NCI-H345 treated with DMSO at 0.1 percent for 48 hours (cell line): Measurements from ENCODE around the gene CCDC81.
"Not testable (repeated sequence)": the region's sequence is repeated elsewhere in the genome, so short reads cannot be mapped to it uniquely, and the experiment has no call there.

Experiments used
- DNase-seq: peaks from one replicate; lab custom pipeline; 2025; ENCODE audit not compliant: unreplicated experiment; lab: John Stamatoyannopoulos, UW

Gene CCDC81

DNA sequence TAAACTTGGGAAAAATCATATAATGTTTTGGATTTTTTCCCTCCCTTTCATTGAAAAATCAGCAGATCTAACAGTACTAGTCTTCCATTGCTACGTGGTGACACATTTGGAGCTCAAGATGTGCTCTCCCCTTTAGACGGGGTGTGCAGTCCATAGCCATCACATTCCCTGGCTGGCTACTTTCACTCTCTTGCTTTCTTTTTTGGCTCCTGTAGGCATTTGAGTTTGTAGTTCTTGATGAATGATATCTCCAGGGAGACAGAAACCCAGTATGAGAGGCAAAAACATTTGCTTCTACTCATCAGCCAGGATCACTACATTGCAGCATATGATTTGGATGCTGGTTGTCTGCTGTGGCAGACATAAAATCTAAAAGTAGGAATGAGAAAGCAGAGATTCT, 12.1 kb downstream of the CCDC81 start:
- no peak for DNase-seq

DNA sequence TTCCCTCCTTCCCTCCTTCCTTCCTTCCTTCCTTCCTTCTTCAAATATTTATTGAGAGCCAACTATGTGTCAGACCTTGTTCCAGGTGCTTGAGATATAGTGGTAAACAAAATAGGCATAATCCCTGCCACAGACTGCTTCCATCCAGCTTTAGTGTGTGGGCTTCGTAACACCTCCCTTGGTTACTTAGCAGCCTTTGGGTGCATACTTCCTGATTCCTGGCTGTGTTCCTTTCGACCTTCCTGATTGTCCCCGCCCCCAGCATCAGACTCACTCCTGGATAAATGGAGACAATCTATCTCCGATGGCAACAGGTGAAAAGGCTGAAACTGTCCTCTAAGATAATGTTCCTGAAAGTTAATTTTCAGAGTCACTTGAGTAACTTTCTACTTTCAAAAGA, 13.5 kb downstream of the CCDC81 start:
- DNase-seq = no peak

DNA sequence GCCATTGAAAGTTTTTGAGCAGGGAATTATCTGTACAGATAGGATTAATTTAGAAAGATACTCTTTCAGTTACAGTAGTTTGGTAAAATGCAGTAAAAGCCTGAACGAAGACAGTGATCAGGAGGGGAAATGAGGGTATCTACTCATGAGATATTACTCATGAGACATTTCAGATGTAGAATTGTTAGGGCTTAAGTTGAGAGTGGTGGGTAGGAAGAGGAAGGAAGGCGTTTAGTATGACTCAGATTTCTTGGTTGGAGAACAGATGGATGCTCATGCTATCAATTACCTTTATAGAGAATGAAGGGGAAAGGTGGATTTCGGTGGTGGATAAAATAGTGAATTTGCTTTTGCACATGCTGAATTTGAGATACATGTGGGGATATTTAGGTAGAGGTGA, 15.8 kb downstream of the CCDC81 start:
- DNase-seq = no peak

DNA sequence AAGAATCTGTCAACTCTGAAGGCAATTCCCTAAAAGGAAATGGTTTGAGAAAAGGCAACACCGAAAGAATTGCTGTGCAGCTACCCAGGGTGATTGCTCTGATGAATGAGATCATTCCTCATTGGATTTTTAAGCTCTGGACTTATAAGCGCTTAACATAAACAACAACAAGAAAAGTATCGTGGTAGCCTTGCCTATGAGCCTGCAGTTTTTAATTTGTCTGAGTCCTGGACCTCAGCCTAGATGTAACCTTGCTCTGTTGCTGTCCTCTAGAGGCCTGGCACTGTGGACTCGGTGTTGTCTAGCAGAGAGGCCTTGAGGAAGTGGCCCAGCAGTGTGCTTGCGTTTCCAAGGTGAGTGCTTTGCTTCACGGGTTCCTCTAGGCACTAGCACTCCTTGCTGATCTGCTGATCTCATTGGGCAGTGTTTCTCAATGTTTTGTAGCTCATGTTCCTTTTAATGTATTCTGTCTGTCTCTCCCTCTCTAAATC, 20.4 kb downstream of the CCDC81 start:
- no peak for DNase-seq

DNA sequence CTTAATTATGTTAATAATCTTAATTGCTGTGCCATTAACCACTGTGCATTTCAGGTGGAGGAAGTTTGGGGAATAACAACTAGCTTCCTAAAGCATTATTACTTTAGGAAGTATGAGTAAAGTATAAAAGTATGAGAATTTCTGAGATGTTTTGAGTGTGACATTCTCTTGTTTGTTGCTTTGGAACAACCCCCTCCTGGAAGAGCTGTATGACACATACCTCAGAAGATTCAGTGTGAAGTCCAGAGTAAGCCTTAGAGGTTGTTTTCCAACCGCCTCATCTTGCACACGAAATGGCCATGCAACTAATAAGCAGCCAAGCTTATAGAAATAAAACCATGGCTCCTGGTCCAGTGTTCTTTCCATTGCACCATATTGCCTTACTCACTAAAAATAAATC, 21.7 kb downstream of the CCDC81 start:
- no peak for DNase-seq

DNA sequence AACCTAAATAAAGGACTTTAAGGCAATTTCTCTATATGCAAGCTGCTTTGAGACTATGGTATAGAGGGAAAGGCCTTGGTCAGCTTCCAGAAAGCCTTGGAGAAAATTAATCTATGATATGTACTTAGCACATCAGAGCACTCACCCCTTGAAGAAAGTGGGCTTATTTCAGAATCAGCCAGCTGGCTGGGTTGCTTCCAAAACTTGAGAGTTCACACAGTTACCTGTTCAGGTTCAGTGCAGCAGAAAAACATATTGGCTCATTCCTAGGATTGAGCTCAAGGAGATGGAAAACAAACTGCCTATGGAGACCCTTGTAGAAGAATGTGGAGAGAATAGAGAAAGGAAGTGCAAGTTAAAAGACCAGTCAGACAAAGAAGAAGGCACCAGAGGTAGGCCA, 22.7 kb downstream of the CCDC81 start:
- DNase-seq = no peak

DNA sequence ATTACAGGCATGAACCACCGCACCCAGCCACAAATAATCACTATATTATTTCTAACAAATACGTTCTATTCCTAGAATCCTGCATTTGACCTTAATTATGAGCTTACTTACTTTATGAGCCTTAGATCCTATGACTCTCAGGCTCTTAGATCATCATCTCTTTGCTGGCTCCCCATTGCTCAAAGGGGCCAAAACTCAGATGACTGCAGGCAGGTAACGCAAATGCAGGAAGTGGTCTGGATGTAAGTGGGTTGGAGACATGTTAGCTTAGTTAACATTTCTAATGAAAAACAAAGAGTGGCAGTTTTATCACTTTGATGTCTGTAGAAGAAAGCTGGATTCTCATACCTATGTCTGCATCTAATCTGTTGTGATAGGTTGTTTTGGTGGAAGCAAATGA, 23.4 kb downstream of the CCDC81 start:
- no peak for DNase-seq

DNA sequence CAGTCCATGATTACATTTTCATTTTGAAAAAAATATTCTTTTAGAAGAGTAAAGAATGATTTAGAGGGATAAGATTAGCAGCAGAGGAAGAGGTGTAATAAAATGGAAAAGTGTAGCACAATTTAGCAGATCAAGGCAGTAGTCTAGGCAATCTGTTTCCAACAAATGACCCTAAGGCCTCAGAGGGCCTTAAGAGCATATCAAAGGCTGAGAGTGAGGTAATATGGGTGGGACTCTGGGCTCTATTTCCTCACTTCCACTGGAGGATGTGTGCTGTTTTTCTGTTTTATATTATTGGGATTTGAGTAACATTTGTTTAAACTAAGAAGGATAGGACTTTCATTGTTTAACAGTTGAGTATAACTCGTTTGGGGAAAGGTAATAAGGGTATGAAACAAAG, 28.8 kb downstream of the CCDC81 start:
- no peak for DNase-seq

DNA sequence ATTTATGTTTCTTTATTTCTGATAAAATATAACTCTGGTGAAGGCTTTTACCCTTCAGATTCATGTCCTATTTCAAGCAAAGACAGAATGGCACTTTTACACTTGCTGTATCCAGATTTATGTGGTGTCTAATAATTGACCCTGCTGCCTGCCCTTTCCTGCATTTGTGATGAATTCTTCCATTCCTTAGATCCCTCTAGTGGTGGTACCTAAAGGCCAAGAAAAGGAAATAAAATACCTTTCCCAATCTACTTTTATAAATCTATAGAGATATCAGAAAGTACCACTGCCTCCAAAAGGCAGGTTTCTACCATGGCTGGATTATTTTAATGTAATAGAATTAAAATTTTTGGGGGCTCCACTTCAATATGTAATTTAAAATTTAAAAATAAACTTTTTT, 34.2 kb downstream of the CCDC81 start:
- DNase-seq = no peak

DNA sequence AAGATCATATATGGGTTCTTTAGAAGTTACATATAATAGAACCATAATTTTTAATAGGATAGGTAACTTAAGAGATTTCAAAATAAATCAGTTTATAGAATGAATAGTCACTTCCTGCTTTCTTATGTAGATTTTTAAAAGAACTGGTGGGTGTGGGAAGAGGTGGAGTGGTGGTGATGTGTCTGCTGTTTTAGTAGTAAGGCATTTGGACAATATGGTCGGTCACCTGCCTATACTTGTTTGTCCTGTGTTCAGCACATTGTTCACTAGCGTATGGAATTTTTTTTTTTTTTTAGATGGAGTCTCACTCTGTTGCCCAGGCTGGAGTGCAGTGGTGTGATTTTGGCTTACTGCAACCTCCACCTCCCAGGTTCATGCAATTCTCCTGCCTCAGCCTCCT, 39.3 kb downstream of the CCDC81 start:
- DNase-seq = no peak

DNA sequence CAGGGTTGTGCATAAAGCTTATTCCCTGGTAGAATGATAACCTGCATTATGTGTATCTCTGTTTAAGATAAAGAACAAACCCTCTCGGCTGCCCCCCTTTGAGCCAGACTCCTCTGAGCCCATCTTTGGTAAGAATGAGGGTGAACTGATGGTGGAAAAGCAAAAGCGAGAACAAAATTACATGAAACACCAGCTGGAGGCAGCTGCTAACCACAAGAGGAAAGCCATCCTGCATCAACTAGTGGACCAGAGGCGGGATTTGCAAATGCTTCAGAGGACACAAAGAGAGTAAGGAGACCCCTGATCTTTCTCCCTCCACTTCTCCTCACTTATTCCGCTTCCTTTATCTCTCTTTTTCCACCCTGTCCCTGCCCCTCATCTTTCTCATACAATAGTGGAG, 40.3 kb downstream of the CCDC81 start:
- no peak for DNase-seq

DNA sequence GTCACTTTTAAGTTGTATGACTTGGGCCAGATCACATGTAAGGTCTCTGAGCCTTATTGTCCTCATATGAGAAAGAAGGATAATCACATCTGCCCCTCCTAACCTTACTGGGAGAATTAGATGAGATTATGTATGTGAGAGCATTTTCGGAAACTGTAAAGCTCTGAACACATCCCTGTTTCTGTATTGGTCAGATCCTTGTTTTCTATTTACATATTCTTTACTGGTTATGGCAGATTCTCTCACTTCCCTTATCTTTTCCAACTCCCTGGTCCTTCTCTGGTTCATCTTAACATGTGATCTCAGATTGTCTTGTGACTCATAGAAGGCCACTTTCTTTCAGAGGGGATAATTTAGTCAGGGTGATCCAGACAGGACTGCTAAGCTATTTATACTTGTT, 41.8 kb downstream of the CCDC81 start:
- no peak for DNase-seq

DNA sequence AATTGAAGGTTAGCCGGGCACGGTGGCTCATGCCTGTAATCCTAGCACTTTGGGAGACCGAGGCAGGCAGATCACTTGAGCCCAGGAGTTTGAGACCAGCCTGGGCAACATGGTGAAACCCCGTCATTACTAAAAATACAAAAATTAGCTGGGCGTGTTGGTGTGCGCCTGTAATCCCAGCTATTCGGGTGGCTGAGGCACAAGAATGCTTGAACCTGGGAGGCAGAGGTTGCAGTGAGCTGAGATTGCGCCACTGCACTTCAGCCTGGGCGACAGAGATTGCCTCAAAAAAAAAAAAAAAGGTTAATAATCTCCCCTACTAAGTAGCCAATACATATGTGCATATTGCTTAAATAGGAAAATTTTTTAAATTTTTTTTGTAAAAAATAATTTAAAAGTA, 42.3 kb downstream of the CCDC81 start:
- not testable (repeated sequence) for DNase-seq

DNA sequence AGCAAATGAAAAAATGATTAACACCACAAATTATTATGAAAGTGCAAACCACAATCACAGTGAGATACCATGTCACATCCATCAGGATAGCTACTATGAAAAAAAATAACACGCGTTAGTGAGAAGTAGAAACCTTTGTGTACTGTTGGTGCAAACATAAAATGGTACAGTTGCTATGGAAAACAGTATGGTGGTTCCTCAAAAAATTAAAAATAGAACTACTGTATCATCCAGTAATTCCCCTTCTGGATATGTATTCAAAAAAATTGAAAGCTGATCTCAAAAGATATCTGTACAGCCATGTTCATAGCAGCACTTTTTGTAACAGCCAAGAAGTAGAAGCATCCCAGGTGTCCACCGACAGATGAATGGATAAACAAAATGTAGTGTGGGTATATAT, 43.4 kb downstream of the CCDC81 start:
- DNase-seq = no peak

DNA sequence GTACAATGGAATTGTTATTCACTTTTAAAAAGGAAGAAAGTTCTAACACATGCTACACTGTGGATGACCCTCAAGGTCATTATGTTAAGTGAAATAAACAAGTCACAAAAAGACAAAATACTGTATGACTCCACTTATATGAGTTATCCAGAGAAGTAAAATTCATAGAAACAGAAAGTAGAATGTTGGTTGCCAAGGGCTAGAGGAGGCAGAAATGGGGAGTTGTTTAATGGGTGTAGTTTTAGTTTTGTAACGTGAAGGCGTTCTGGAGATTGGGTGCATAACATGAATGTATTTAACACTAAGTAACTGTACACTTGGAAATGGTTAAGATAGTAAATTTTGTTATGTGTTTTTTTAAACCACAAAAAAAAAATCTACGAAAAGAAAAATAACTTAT, 43.8 kb downstream of the CCDC81 start:
- no peak for DNase-seq

DNA sequence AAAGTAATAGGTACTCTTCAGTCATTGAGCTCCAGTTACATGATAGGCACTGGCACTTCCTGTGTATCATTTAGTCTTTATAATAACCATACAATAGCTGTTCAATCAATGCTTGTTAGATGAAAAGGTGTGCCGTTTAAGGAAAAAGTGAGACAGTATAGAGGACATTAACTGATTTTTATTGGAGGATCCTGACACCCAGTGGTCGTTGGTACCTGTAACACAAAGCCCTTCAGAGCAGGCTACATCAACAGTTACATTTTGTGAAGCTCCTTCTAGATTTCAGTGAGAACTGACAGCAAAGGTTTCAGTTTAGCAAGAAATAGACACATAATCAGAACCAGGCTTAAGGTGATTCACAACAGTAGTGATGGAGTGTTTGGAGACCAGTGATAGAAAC, 44.2 kb downstream of the CCDC81 start:
- no peak for DNase-seq

DNA sequence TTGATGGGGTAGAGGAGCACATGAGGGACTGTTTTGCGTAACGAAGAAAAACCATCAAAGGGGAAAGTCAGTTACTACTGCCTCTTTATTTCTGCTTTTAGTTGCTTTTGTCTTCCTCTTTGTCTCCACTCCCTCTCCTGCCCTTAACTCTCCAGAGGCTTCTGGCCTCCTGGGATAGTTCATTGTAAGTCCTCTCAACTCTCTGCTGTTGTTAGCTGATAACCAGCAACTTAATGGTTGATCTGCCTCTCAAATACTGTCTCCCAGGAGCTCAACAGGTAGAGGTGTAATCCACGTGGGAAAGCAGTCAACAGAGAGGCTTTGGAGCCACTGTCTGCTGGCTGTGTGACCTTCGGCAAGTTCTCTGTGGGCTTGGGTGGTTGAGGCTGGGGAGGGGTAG, 47.3 kb downstream of the CCDC81 start:
- DNase-seq = no peak

DNA sequence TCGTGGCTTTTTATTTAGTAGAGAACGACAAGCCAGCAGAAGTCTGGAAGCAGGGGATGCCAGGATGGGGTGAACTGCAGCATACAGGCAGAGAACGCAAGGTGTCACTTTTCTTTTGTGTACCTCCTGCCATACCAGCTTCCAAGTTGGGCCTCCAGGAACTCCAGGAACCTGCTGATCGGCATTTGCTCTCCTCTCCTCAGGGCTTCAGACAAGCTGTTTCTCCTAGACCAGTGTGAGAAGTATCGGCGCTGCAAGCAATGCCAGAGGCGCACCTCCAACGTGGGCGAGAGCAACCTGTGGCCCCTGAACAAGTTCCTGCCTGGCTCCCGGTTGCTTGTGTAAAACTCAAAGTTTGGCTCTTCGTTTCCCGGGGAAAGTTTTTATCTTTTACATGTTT, 47.7 kb downstream of the CCDC81 start:
- no peak for DNase-seq

DNA sequence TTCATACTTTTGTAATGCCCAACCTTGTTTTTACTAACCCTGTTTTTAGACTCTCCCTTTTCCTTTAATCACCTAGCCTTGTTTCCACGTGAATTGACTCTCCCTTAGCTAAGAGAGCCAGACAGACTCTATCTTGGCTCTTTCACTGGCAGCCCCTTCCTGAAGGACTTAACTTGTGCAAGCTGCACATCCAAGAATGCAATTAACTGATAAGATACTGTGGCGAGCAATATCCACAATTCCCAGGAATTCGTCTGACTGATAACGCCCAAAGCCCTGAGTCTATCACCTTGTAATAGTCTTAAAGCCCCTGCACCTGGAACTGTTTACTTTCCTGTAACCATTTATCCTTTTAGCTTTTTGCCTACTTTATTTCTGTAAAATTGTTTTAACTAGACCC, 48.8 kb downstream of the CCDC81 start:
- DNase-seq = not testable (repeated sequence)

DNA sequence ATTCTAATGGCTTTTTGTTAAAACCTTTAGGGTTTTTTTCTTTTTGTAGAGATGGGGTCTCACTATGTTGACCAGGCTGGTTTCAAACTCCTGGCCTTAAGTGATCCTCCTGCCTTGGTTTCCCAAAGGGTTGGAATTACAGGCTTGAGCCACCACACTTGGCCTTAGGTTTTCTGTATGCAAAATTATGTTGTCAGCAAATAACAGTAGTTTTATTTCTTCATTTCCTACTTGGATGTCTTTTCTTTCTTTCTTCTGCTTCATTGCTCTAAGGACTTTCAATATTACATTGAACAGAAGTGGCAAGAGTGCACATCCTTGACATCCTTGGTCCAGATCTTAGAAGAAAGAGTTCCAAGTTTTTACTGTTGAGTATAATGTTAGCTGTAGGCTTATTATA, 52.8 kb downstream of the CCDC81 start:
- DNase-seq = no peak

DNA sequence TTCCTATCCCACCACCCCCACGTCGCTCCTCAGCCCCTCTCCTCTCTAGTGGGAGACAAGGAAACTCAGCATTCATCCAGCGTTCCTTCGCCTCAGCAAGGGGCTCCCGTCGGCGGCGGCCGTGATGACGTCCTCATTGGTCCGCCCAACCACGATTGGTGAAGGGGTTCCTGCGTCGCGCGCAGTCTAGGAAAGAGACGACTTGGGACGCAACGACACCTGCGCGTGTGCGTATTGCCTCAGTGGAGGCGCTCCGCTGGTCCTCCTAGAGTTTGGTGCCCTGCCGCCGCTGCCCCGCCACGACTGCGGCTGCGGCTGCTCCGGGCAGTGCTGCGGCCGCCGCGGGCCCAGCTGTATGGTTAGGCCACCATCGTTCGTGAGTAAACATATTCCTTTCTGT, 56.6 kb downstream of the CCDC81 start:
- DNase-seq = no peak

DNA sequence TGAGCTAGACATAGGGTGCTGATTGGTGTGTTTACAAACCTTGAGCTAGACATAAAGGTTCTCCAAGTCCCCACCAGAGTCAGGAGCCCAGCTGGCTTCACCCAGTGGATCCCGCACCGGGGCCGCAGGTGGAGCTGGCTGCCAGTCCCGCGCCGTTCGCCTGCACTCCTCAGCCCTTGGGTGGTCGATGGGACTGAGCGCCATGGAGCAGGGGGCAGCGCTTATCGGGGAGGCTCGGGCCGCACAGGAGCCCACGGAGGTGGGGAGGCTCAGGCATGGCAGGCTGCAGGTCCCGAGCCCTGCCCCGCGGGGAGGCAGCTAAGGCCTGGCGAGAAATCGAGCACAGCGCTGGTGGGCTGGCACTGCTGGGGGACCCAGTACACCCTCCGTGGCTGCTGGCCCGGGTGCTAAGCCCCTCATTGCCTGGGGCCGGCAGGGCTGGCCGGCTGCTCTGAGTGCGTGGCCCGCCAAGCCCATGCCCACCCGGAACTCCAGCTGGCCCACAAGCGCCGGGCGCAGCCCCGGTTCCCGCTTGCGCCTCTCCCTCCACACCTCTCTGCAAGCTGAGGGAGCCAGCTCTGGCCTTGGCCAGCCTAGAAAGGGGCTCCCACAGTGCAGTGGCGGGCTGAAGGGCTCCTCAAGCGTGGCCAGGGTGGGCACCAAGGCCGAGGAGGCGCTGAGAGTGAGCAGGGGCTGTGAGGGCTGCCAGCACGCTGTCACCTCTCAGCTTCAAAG, 58.8 kb downstream of the CCDC81 start:
- not testable (repeated sequence) for DNase-seq

DNA sequence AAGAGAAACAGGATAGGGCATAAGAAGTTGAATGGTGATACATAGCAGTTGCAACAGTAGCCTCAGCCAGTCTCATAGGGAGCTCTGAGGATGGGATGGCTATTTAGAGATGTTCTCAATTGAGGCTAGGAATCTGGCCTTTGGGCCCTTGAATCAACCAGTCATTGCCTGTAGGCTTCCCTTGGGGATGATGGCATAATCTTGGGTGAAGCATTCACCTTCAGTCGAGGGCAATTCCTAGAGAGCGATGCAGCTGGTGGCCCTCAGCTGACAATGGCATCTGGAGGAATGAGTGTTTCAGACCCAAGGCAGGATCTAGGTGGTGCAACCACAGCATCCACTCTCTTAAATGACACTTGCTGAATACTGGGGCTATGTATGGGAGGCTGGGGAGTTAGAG, 61.0 kb downstream of the CCDC81 start:
- DNase-seq = no peak
